ENCODE results near the gene KCND3. TPM values are rescaled to one million over a fixed set of nuclear protein-coding genes. Genes with fewer than 3 reads are reported as not detected.

Gene KCND3
- total and polyA plus RNA-seq, 2 experiments from 2014 or later = 0.16 to 0.33 TPM

DNA sequence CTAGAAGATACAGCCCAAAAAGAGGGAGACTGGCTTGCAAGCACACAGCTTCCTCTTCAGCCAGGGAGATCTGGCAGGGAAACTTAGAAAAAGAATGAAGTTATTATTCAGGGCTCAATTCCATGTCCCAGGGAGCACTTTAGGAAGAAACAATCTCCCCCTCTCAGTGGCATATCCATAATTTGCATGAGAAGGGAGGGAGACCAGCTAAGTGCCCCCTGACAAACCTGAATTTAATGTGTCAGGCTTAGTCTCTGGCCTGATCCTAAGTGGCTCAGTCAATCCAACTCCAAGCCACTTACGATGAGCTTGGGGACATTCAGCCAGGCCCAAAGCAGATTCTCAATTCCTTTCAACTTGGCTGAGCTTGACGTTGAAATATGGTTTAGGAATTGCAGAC, 17.7 kb upstream of the KCND3 start:
- Histone ChIP-seq H3K4me1 (ENCODE audit: low read depth) (no peaks in the 10 kb centered on the region), H3K27ac (no peak overlapping the region), H3K36me3 (no peaks in the 10 kb centered on the region), H3K27me3 (peaks cover 28% of the 10 kb centered on the region), H3K4me3 (no peak overlapping the region), H3K9me3 (ENCODE audit: low read depth) (no peaks in the 10 kb centered on the region)
- no peak for TF ChIP-seq CTCF (IDR thresholded peaks at IDR 0.05; ENCODE audit: low read depth, low read length)
- no peak for DNase-seq (ENCODE audit: low read depth in 1 of 2, low spot score in 1 of 2)

- Histone ChIP-seq H3K9me3 (ENCODE audit: low read depth) (no peaks in the 10 kb centered on the region), H3K4me1 (ENCODE audit: low read depth) (no peaks in the 10 kb centered on the region), H3K27ac (no peak overlapping the region), H3K36me3 (no peaks in the 10 kb centered on the region), H3K27me3 (peaks cover 32% of the 10 kb centered on the region), H3K4me3 (no peak overlapping the region)
- no peak for DNase-seq (ENCODE audit: low read depth in 1 of 2, low spot score in 1 of 2)
- no peak for TF ChIP-seq CTCF (IDR thresholded peaks at IDR 0.05; ENCODE audit: low read depth, low read length)
These were observed 17.1 kb upstream of the KCND3 start for GRCh38 chr1:112006416-112007025.

DNA sequence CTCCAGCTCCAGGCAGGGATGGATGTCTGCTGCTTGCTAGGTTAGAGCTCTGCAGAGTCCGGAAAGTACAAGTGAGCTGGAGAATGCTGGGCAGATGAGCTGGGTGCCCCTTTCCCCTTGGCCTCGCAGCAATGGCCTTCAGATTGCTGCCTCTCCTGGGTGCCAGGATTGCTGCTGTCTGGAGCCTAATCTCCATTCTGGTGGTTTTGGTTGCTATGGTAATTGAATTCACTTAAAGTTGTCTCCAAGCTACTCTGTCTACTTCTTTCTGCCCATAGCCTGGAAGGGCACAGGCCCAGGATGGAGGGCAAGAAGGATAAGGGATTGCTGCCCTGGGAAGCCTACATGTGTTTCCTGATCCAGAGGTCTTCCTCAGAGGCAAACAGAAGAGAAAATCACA, 14.6 kb upstream of the KCND3 start:
- TF ChIP-seq CTCF (IDR thresholded peaks at IDR 0.05; ENCODE audit: low read depth, low read length) = no peak
- H3K27me3 ChIP-seq = peaks cover 55% of the 10 kb centered on the region
- no peak for DNase-seq (ENCODE audit: low read depth in 1 of 2, low spot score in 1 of 2)
- H3K4me1 ChIP-seq (ENCODE audit: low read depth) = no peaks in the 10 kb centered on the region
- H3K9me3 ChIP-seq (ENCODE audit: low read depth) = no peaks in the 10 kb centered on the region
- H3K36me3 ChIP-seq = no peaks in the 10 kb centered on the region
- H3K4me3 ChIP-seq = no peak overlapping the region
- no peak overlapping the region for H3K27ac ChIP-seq

DNA sequence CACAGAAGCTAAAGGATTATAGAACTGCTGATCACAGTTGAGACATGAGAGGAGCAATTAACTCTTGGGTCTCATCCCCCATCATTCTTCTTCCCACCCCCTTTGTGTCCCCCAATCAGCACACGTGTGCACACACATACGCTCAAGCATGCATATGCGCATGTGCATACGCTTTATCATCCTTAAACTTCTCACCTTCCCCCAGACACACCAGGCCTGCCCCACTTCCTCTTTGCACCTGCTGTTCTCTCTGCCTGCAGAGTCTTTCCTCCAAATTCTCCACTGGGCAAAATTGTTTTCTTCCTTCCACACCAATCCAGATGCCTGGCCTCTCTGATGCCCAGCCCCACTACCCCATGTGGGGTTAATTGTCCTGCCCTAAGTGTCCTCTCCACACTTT, 13.0 kb upstream of the KCND3 start:
- TF ChIP-seq CTCF (IDR thresholded peaks at IDR 0.05; ENCODE audit: low read depth, low read length) = no peak
- H3K4me1 ChIP-seq (ENCODE audit: low read depth) = no peaks in the 10 kb centered on the region
- no peak for DNase-seq (ENCODE audit: low read depth in 1 of 2, low spot score in 1 of 2)

GRCh38 chr1:112001436-112001835, 12.0 kb upstream of the KCND3 start:
- Histone ChIP-seq H3K4me3 (no peak overlapping the region), H3K4me1 (ENCODE audit: low read depth) (no peaks in the 10 kb centered on the region), H3K9me3 (ENCODE audit: low read depth) (no peaks in the 10 kb centered on the region), H3K36me3 (no peaks in the 10 kb centered on the region), H3K27me3 (peaks cover 69% of the 10 kb centered on the region), H3K27ac (no peak overlapping the region)
- no peak for TF ChIP-seq CTCF (IDR thresholded peaks at IDR 0.05; ENCODE audit: low read depth, low read length)
- no peak for DNase-seq (ENCODE audit: low read depth in 1 of 2, low spot score in 1 of 2)

More for the DNA sequence above, 13.0 kb upstream of the KCND3 start:
- H3K27me3 ChIP-seq = peaks cover 63% of the 10 kb centered on the region
- H3K9me3 ChIP-seq (ENCODE audit: low read depth) = no peaks in the 10 kb centered on the region
- H3K27ac ChIP-seq = no peak overlapping the region
- H3K4me3 ChIP-seq = no peak overlapping the region
- no peaks in the 10 kb centered on the region for H3K36me3 ChIP-seq

Data from cardiac muscle cell (in vitro differentiated cells and primary cell).